CD4-positive, CD25-positive, alpha-beta regulatory T cell (primary cell): ENCODE results near the gene KCNA5. TPM values are rescaled to one million over a fixed set of nuclear protein-coding genes. Genes with fewer than 3 reads are reported as not detected.

Experiments
- ATAC-seq, 2 donors: fragments of 150-1000 bp; cut with Tn5 transposase; one replicate each; pipeline ENCODE4 v1.10.0; 2021; ENCODE audit warnings: low read depth in 2 of 2, moderate number of reproducible peaks in 2 of 2, moderate library complexity in 1 of 2
- DNase-seq, 3 donors: peaks; one replicate each; pipeline versions ENCODE4 v3.0.0 to v3.0.0-alpha.2; 2012 to 2022; ENCODE audit warnings: mixed read lengths in 1 of 3
- H3K27ac ChIP-seq: one replicate; pipeline ENCODE4 v1.7.0; 2013; ENCODE audit warnings: mild to moderate bottlenecking, low read length; ENCODE audit not compliant: insufficient read depth, poor library complexity, severe bottlenecking
- H3K27me3 ChIP-seq: one replicate; pipeline ENCODE4 v1.7.0; 2013; ENCODE audit warnings: low read length; ENCODE audit not compliant: control insufficient read depth, insufficient read depth
- H3K36me3 ChIP-seq: one replicate; pipeline ENCODE4 v1.7.0; 2013; ENCODE audit warnings: mild to moderate bottlenecking, low read length, moderate library complexity; ENCODE audit not compliant: control insufficient read depth, insufficient read depth
- H3K4me1 ChIP-seq: 2 replicates; pipeline ENCODE4 v1.7.0; 2013; ENCODE audit warnings: mild to moderate bottlenecking, low read length; ENCODE audit not compliant: insufficient read depth, control insufficient read depth, poor library complexity, severe bottlenecking
- H3K4me3 ChIP-seq: one replicate; pipeline ENCODE4 v1.7.0; 2013; ENCODE audit warnings: low read depth, mild to moderate bottlenecking, low read length, moderate library complexity
- H3K9me3 ChIP-seq, 2 experiments: 1 replicate in 1 of 2; 2 replicates in 1 of 2; pipeline ENCODE4 v1.7.0; 2013; ENCODE audit warnings: low read length in 2 of 2, mild to moderate bottlenecking in 1 of 2, moderate library complexity in 1 of 2; ENCODE audit not compliant: control insufficient read depth in 2 of 2
- H3K27ac Mint-ChIP-seq, 3 donors: one replicate each; pipeline ENCODE4 v1.8.0; 2020 to 2022; ENCODE audit warnings: mild to moderate bottlenecking in 3 of 3, mixed read lengths in 3 of 3, moderate library complexity in 2 of 3
- H3K27me3 Mint-ChIP-seq: one replicate; pipeline ENCODE4 v1.8.0; 2022; ENCODE audit warnings: mild to moderate bottlenecking, mixed read lengths
- H3K36me3 Mint-ChIP-seq: one replicate; pipeline ENCODE4 v1.8.0; 2020; ENCODE audit warnings: mixed read lengths
- H3K4me1 Mint-ChIP-seq, 4 donors: one replicate each; pipeline ENCODE4 v1.8.0; 2020 to 2022; ENCODE audit warnings: mixed read lengths in 4 of 4, mild to moderate bottlenecking in 1 of 4
- H3K4me3 Mint-ChIP-seq, 4 donors: one replicate each; pipeline ENCODE4 v1.8.0; 2020 to 2022; ENCODE audit warnings: mild to moderate bottlenecking in 4 of 4, mixed read lengths in 4 of 4, moderate library complexity in 3 of 4
- H3K9me3 Mint-ChIP-seq, 7 donors: one replicate each; pipeline ENCODE4 v1.8.0; 2020 to 2022; ENCODE audit warnings: mixed read lengths in 7 of 7, mild to moderate bottlenecking in 3 of 7, moderate library complexity in 2 of 7
- polyA plus RNA-seq, 4 donors: library from polyadenylated mRNA; unstranded; fragments of 300-500 nt; fragmentation: Illumina TruSeq; gene quantifications; one replicate each; pipeline ENCODE4 v1.2.3, GENCODE V29; 2021
- total RNA-seq: library from RNA; stranded (reverse); gene quantifications from one replicate; pipeline ENCODE4 v1.2.3, GENCODE V29; 2022

KCNA5 gene
- total and polyA plus RNA-seq, 5 donors from 2014 or later: not detected

DNA sequence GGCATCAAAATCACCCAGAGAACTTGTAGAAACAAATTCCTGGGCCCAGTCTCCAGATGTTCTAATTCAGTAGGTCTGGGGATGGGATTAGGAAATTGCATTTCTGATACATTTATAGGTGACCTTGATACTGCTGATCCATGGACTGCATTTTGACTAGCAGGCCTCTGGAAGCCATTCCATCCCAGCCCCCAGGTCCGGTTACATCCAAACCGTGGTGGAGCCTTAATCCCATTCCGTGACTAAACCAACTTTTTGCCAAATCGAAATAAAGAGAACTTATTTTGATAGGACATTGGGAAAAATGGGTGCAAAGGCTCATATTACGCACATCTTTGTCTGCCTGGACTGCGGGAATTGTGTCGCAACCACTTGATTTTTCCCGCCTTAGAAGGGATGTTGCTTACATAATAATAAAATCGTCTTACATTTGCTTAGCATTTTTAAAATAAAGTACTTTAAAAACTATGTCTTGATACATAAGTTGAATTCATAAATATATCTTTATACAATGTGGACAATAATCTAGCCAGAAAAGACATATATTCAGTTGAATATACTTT lies 5.8 kb upstream of the KCNA5 start:
- H3K9me3 Mint-ChIP-seq: peaks cover 0 to 1% (median 0%) of the 10 kb centered on the region in 7 donors
- ATAC-seq (no peak), DNase-seq (no peak)
- H3K27ac Mint-ChIP-seq: no peak overlapping the region
- Histone ChIP-seq H3K4me3 (no peak overlapping the region), H3K4me1 (no peaks in the 10 kb centered on the region), H3K27me3 (no peaks in the 10 kb centered on the region), H3K27ac (no peak overlapping the region), H3K9me3 (no peaks in the 10 kb centered on the region), H3K36me3 (no peaks in the 10 kb centered on the region)
- H3K36me3 Mint-ChIP-seq: no peaks in the 10 kb centered on the region
- peaks cover 29% of the 10 kb centered on the region for H3K27me3 Mint-ChIP-seq
- no peak overlapping the region for H3K4me3 Mint-ChIP-seq
- H3K4me1 Mint-ChIP-seq: peaks cover 0 to 2% (median 0%) of the 10 kb centered on the region in 4 donors

DNA sequence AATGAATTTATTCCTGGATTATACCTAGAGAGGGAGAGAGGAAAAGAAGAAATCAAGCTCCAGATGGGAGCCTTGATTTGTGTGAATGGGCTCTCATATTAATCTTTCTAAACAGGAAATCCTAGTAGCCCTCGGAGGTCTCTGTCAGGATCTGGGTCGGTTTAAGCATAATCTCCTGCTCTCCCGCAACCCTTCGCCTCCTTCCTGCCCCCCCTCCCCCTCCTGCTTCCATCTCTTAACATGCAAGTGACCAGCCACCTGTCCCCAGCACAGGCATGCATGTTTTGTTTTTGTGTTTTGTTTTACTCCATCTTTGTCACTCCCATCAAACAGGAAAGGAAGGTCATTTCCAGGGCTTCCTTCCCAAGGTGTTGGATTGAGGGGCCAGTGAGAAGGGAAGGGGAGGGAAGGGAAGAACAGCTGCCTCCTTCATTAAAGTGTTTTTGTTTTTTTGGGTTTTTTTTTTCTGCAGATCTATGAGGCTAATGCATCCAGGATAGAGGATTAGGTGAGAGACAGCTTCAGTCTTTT lies 4.8 kb upstream of the KCNA5 start:
- no peak overlapping the region for H3K4me3 ChIP-seq
- H3K36me3 ChIP-seq: no peaks in the 10 kb centered on the region
- DNase-seq (no peak), ATAC-seq (no peak)
- Mint-ChIP-seq H3K4me1 (peaks cover 0 to 2% (median 0%) of the 10 kb centered on the region in 4 donors), H3K4me3 (no peak overlapping the region), H3K27ac (no peak overlapping the region), H3K9me3 (peaks cover 0 to 1% (median 0%) of the 10 kb centered on the region in 7 donors), H3K27me3 (peaks cover 35% of the 10 kb centered on the region), H3K36me3 (no peaks in the 10 kb centered on the region)
- H3K4me1 ChIP-seq: no peaks in the 10 kb centered on the region
- H3K27me3 ChIP-seq: no peaks in the 10 kb centered on the region
- no peaks in the 10 kb centered on the region for H3K9me3 ChIP-seq
- no peak overlapping the region for H3K27ac ChIP-seq

DNA sequence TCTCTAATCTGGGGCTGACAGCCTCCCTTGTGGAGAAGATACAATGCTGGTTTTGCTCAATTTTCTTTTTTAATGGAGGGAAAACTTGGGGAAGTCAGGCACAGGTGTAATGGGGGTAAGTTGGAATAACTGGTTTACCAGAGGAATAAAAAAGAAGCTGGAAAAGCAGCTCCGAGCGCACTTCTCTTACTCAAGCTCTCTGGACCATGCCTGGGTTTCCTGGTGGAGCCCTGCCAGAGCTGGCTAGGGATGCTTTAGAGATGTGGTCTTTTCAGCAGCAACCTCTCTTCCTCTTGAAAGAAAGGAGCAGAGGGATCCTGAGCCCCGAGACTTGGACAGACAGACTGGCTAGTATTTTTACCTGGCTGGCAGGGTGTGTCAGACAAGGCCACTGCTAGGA lies 3.9 kb upstream of the KCNA5 start:
- no peaks in the 10 kb centered on the region for H3K4me1 ChIP-seq
- Mint-ChIP-seq H3K4me1 (no peaks in the 10 kb centered on the region), H3K36me3 (no peaks in the 10 kb centered on the region), H3K9me3 (peaks cover 0 to 1% (median 0%) of the 10 kb centered on the region in 7 donors), H3K4me3 (no peak overlapping the region), H3K27me3 (peaks cover 35% of the 10 kb centered on the region), H3K27ac (no peak overlapping the region)
- no peak overlapping the region for H3K27ac ChIP-seq
- no peaks in the 10 kb centered on the region for H3K27me3 ChIP-seq
- DNase-seq (no peak), ATAC-seq (no peak)
- H3K4me3 ChIP-seq: no peak overlapping the region
- H3K36me3 ChIP-seq: no peaks in the 10 kb centered on the region
- H3K9me3 ChIP-seq: no peaks in the 10 kb centered on the region

DNA sequence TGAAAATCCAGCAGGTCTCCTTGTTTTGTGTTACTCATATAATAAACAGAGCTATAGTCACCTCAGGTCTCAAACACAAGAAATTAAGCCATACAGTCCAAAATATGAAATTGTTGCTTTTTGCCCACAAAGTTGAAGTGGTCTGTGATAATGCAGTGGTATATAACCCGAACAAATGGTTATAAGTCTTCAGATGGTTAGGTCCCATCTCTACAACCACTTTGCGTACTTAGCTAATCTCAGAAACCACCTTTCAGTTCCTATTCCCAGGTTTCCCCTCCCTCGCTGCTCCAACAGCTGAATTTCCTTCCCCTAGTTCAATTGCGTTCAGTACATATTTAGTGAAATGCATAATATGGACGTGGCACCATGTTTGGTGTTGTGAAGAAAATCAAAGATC lies 3.3 kb upstream of the KCNA5 start:
- H3K27ac ChIP-seq: no peak overlapping the region
- Mint-ChIP-seq H3K36me3 (no peaks in the 10 kb centered on the region), H3K4me1 (no peaks in the 10 kb centered on the region), H3K4me3 (no peak overlapping the region), H3K27ac (no peak overlapping the region), H3K9me3 (peaks cover 0 to 4% (median 0%) of the 10 kb centered on the region in 7 donors), H3K27me3 (peaks cover 35% of the 10 kb centered on the region)
- H3K9me3 ChIP-seq: no peaks in the 10 kb centered on the region
- ATAC-seq (no peak), DNase-seq (no peak)
- H3K4me3 ChIP-seq: no peak overlapping the region
- H3K4me1 ChIP-seq: no peaks in the 10 kb centered on the region
- no peaks in the 10 kb centered on the region for H3K36me3 ChIP-seq
- no peaks in the 10 kb centered on the region for H3K27me3 ChIP-seq

DNA sequence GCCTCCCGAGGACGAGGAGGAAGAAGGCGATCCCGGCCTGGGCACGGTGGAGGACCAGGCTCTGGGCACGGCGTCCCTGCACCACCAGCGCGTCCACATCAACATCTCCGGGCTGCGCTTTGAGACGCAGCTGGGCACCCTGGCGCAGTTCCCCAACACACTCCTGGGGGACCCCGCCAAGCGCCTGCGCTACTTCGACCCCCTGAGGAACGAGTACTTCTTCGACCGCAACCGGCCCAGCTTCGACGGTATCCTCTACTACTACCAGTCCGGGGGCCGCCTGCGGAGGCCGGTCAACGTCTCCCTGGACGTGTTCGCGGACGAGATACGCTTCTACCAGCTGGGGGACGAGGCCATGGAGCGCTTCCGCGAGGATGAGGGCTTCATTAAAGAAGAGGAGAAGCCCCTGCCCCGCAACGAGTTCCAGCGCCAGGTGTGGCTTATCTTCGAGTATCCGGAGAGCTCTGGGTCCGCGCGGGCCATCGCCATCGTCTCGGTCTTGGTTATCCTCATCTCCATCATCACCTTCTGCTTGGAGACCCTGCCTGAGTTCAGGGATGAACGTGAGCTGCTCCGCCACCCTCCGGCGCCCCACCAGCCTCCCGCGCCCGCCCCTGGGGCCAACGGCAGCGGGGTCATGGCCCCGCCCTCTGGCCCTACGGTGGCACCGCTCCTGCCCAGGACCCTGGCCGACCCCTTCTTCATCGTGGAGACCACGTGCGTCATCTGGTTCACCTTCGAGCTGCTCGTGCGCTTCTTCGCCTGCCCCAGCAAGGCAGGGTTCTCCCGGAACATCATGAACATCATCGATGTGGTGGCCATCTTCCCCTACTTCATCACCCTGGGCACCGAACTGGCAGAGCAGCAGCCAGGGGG lies 979 bp downstream of the KCNA5 start:
- Histone ChIP-seq H3K36me3 (no peaks in the 10 kb centered on the region), H3K4me3 (no peak overlapping the region), H3K9me3 (no peaks in the 10 kb centered on the region), H3K27ac (no peak overlapping the region), H3K4me1 (no peaks in the 10 kb centered on the region), H3K27me3 (no peaks in the 10 kb centered on the region)
- no peaks in the 10 kb centered on the region for H3K36me3 Mint-ChIP-seq
- no peak for ATAC-seq
- no peak overlapping the region for H3K4me3 Mint-ChIP-seq
- H3K9me3 Mint-ChIP-seq: peaks cover 0 to 4% (median 0%) of the 10 kb centered on the region in 7 donors
- no peak overlapping the region for H3K27ac Mint-ChIP-seq
- H3K27me3 Mint-ChIP-seq: peaks cover 47% of the 10 kb centered on the region
- no peaks in the 10 kb centered on the region for H3K4me1 Mint-ChIP-seq
- DNase-seq: no peak

DNA sequence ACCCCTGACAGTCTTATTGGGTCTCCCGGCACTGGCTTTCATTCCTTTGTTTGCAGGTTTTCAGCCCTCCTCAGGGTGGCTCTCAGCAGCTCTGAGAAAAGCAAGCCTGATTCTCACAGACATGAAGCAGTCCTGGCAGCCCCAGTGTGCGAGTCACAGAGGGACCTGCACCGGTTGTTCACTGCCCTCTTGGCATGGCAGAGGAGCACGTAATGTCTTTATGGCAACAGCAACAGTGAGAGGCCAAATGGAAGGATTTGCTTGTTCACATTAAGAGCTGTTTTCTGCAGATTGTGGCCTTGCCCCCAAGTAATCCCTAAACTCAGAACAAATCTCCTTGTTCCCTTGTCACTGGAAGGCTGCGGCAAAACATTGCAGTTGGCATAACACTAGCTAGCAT lies 3.4 kb downstream of the KCNA5 start:
- Mint-ChIP-seq H3K27ac (no peak overlapping the region), H3K4me3 (no peak overlapping the region), H3K36me3 (no peaks in the 10 kb centered on the region), H3K27me3 (peaks cover 26% of the 10 kb centered on the region), H3K4me1 (no peaks in the 10 kb centered on the region), H3K9me3 (peaks cover 0 to 4% (median 0%) of the 10 kb centered on the region in 7 donors)
- H3K27me3 ChIP-seq: no peaks in the 10 kb centered on the region
- H3K27ac ChIP-seq: no peak overlapping the region
- H3K4me3 ChIP-seq: no peak overlapping the region
- ATAC-seq: no peak
- H3K36me3 ChIP-seq: no peaks in the 10 kb centered on the region
- H3K4me1 ChIP-seq: no peaks in the 10 kb centered on the region
- no peak for DNase-seq
- H3K9me3 ChIP-seq: no peaks in the 10 kb centered on the region

DNA sequence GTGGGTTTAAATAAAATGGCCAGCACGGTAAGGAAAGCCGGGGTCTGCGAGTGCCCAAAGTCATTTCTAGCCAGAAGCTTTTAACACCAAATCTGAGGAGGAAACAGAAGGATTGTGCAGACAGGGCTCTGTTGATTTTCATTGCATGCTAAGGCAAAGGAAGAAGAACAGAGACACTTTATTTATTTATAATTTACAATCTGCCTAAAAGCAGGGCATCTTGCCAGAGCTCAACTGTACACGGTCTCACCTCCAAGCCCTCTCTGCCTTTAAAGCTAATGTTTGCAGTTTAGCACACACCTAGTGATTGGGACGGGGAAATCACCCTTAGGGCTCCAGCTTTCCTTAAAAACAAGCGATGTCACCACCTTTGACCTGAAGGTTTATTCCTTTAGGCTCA lies 4.0 kb downstream of the KCNA5 start:
- no peaks in the 10 kb centered on the region for H3K9me3 ChIP-seq
- Mint-ChIP-seq H3K36me3 (no peaks in the 10 kb centered on the region), H3K9me3 (peaks cover 0 to 4% (median 0%) of the 10 kb centered on the region in 7 donors), H3K27ac (no peak overlapping the region), H3K4me1 (no peaks in the 10 kb centered on the region), H3K27me3 (peaks cover 20% of the 10 kb centered on the region), H3K4me3 (no peak overlapping the region)
- H3K36me3 ChIP-seq: no peaks in the 10 kb centered on the region
- ATAC-seq (no peak), DNase-seq (no peak)
- H3K27ac ChIP-seq: no peak overlapping the region
- H3K4me1 ChIP-seq: no peaks in the 10 kb centered on the region
- H3K4me3 ChIP-seq: no peak overlapping the region
- no peaks in the 10 kb centered on the region for H3K27me3 ChIP-seq
